ENCODE data around the gene SLC25A5. TPM values are rescaled to one million over a fixed set of nuclear protein-coding genes. Genes with fewer than 3 reads are reported as not detected.
"Not testable (repeated sequence)": the region's sequence is repeated elsewhere in the genome, so short reads cannot be mapped to it uniquely, and the experiment has no call there.

The SLC25A5 gene
- total RNA-seq, 1 donor from 2014 or later = 153 TPM

DNA sequence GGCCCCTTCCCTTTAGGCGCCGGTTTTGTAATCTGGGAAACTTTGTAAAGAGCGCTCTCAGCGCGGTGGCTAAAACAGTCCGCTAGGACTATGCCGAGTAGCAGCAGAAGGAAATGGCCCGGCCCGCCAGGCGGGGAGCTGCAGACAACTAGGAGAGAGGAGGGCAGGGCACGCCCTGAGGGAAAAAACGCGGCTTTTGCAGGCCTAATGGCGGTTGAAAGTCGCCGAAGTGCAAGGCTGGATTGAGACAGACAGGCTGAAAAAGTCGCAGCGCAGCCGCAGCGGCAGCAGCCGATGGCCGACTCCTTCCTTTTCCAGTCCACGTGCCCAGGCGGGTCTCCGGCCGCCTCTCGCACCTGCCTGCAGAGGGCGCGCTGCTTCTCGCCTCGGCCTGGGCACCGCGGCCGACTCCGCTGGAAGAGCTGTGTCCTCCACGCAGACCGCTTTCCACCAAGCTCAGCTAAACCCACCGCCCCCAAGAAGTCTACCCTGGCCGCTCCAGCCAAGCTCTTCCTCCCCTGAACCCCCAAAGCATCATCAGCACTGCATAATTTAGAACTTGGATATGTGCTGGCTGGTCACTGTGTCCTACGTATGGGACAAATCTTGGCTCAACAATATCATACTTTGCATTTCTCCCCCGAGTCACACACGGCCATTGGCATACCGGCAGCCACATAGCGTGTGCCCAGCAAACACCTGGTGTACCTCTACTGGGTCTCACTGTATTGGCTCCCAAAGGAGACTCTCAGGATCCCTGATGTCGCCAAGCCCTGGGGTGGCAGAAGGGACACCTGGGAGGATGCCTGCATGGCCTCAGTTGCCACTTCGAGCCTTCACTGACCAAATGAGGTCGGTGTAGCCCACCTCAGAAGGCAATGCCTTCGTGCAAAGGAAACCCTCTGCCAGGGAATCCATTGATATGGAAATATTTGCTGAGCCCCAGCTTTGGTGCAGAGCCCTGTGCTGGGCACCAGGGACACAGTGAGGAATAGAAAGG, 14.5 kb downstream of the SLC25A5 start:
- H3K4me3 Mint-ChIP-seq (ENCODE audit: unreplicated experiment) = peak overlapping the region; percentile 69
- peak; percentile 83 for TF ChIP-seq CTCF (IDR thresholded peaks at IDR 0.05)
- peaks cover 1% of the 10 kb centered on the region for H3K4me1 Mint-ChIP-seq (ENCODE audit: low read depth)
- H3K27ac Mint-ChIP-seq (ENCODE audit: unreplicated experiment) = peak overlapping the region; percentile 85
- H3K9me3 Mint-ChIP-seq (ENCODE audit: low read depth) = peaks cover 8% of the 10 kb centered on the region
- DNase-seq (ENCODE audit: low spot score) = no peak
- no peaks in the 10 kb centered on the region for H3K36me3 Mint-ChIP-seq (ENCODE audit: low read depth)
- no peaks in the 10 kb centered on the region for H3K27me3 Mint-ChIP-seq (ENCODE audit: low read depth)

GRCh38 chrX:119486745-119487144, 18.5 kb downstream of the SLC25A5 start:
- no peak overlapping the region for H3K4me3 Mint-ChIP-seq (ENCODE audit: unreplicated experiment)
- TF ChIP-seq CTCF (IDR thresholded peaks at IDR 0.05) = no peak
- no peaks in the 10 kb centered on the region for H3K27me3 Mint-ChIP-seq (ENCODE audit: low read depth)
- peaks cover 14% of the 10 kb centered on the region for H3K9me3 Mint-ChIP-seq (ENCODE audit: low read depth)
- no peak for DNase-seq (ENCODE audit: low spot score)
- H3K27ac Mint-ChIP-seq (ENCODE audit: unreplicated experiment) = no peak overlapping the region
- H3K36me3 Mint-ChIP-seq (ENCODE audit: low read depth) = no peaks in the 10 kb centered on the region
- no peaks in the 10 kb centered on the region for H3K4me1 Mint-ChIP-seq (ENCODE audit: low read depth)

DNA sequence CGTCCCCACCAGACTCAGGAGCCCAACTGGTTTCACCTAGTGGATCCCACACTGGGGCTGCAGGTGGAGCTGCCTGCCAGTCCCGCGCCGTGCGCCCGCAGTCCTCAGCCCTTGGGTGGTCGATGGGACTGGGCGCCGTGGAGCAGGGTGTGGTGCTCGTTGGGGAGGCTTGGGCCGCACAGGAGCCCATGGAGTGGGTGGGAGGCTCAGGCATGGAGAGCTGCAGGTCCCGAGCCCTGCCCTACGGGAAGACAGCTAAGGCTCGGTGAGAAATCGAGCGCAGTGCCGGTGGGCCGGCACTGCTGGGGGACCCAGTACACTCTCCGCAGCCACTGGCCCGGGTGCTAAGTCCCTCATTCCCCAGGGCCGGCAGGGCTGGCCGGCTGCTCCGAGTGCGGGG, 19.5 kb downstream of the SLC25A5 start:
- not testable (repeated sequence) for DNase-seq (ENCODE audit: low spot score); H3K4me3 Mint-ChIP-seq (ENCODE audit: unreplicated experiment); H3K4me1 Mint-ChIP-seq (ENCODE audit: low read depth); H3K27me3 Mint-ChIP-seq (ENCODE audit: low read depth); H3K27ac Mint-ChIP-seq (ENCODE audit: unreplicated experiment); H3K36me3 Mint-ChIP-seq (ENCODE audit: low read depth)
- H3K9me3 Mint-ChIP-seq (ENCODE audit: low read depth) = peaks cover 14% of the 10 kb centered on the region

DNA sequence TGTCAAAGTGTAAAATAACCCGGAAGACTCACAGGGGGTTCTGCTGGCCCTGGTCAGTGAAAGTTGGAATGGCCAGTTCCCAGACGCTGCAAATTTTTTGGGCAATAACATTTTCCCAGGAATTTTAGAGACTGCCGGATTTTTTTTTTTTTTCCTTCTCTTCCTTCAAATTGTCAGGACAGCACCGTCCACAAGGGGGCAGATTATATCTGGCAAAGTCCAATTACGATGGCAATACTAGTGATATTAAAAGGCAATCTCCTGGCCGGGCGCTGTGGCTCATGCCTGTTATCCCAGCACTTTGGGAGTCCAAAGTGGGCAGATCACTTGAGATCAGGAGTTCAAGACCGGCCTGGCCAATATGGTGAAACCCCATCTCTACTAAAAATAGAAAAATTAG, 20.5 kb downstream of the SLC25A5 start:
- no peak overlapping the region for H3K4me3 Mint-ChIP-seq (ENCODE audit: unreplicated experiment)
- TF ChIP-seq CTCF (IDR thresholded peaks at IDR 0.05) = peak; percentile 80
- peaks cover 14% of the 10 kb centered on the region for H3K9me3 Mint-ChIP-seq (ENCODE audit: low read depth)
- DNase-seq (ENCODE audit: low spot score) = no peak
- no peak overlapping the region for H3K27ac Mint-ChIP-seq (ENCODE audit: unreplicated experiment)
- H3K27me3 Mint-ChIP-seq (ENCODE audit: low read depth) = no peaks in the 10 kb centered on the region
- no peaks in the 10 kb centered on the region for H3K4me1 Mint-ChIP-seq (ENCODE audit: low read depth)
- H3K36me3 Mint-ChIP-seq (ENCODE audit: low read depth) = no peaks in the 10 kb centered on the region

DNA sequence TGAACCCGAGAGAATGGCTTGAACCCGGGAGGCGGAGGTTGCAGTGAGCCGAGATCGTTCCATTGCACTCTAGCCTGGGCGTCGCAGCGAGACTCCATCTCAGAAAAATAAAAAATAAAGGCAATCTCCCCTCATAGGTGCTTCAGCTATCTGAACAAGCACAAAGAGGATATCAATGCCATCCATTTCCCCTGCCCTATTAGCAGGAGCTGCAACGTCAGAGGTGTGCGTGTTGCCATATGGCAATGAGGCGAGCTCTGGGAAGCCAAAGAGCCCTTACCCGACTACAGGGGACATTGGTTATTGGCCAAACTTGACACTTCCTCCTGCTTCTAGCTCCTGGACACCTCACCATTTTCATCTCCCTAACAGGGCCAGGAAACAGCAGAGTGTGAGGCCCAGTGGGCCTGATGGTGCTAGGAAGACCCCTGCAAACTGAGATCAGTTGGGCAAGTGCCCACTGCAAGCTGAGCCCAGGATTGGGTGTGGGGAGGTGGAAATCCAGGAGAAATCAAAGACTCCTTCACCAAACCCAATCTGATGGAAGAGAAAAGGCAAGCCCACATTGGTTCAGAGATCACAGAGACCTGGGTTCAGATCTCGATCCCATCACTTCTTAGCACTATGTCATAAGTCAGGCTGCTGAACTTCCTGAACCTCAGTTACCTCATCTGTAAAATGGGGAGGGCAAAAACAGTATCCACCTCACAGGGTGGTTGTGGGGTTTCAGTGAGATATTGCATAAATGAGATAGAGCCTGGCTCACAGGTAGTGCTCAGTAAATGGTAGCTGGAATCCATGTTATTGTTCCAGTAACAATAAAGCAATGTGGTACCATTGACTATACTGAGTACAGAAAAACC, 21.2 kb downstream of the SLC25A5 start:
- H3K9me3 Mint-ChIP-seq (ENCODE audit: low read depth) = peaks cover 11% of the 10 kb centered on the region
- H3K27me3 Mint-ChIP-seq (ENCODE audit: low read depth) = no peaks in the 10 kb centered on the region
- no peak overlapping the region for H3K4me3 Mint-ChIP-seq (ENCODE audit: unreplicated experiment)

More for the DNA sequence above, 21.2 kb downstream of the SLC25A5 start:
- DNase-seq (ENCODE audit: low spot score) = no peak
- H3K27ac Mint-ChIP-seq (ENCODE audit: unreplicated experiment) = no peak overlapping the region
- TF ChIP-seq CTCF (IDR thresholded peaks at IDR 0.05) = no peak
- no peaks in the 10 kb centered on the region for H3K4me1 Mint-ChIP-seq (ENCODE audit: low read depth)
- no peaks in the 10 kb centered on the region for H3K36me3 Mint-ChIP-seq (ENCODE audit: low read depth)
